ENCODE data around the gene TMEM200A.

The TMEM200A gene

GRCh38 chr6:130435181-130435580 is 69.4 kb downstream of the TMEM200A start:
- Histone ChIP-seq H3K4me3 (ENCODE audit: low read depth, low read length) (no peak overlapping the region), H3K27ac (ENCODE audit: low read depth, low read length) (no peak overlapping the region)
- no CpG with 5 or more reads among the region's 4 CpGs for WGBS (ENCODE audit: extremely low coverage, insufficient coverage, insufficient read length)

GRCh38 chr6:130437961-130438360 is 72.1 kb downstream of the TMEM200A start:
- Histone ChIP-seq H3K4me3 (ENCODE audit: low read depth, low read length) (no peak overlapping the region), H2AK5ac (ENCODE audit: low read length) (no peak overlapping the region), H3K18ac (ENCODE audit: low read length) (no peak overlapping the region), H2AFZ (ENCODE audit: insufficient read depth, low read length, poor library complexity) (no peak overlapping the region), H4K8ac (ENCODE audit: low read depth, low read length) (no peak overlapping the region), H3K23ac (ENCODE audit: low read length) (no peak overlapping the region), H3K36me3 (ENCODE audit: control insufficient read depth in 1 of 2, insufficient read depth in 2 of 2, low read length in 2 of 2) (no peaks in the 10 kb centered on the region), H2BK120ac (ENCODE audit: insufficient read depth, low read length, poor library complexity) (no peak overlapping the region), H3K4me1 (ENCODE audit: control insufficient read depth in 1 of 2, insufficient read depth in 2 of 2, low read length in 2 of 2) (no peaks in the 10 kb centered on the region), H2BK5ac (ENCODE audit: low read depth, low read length, poor library complexity) (no peak overlapping the region), H2BK12ac (ENCODE audit: low read length) (no peak overlapping the region), H3K4ac (ENCODE audit: low read depth, low read length) (no peak overlapping the region), H3K9me3 (ENCODE audit: insufficient read depth, low read depth, low read length) (no peaks in the 10 kb centered on the region), H3K27ac (ENCODE audit: low read depth, low read length) (no peak overlapping the region), H3K14ac (ENCODE audit: low read length) (no peak overlapping the region), H3K27me3 (ENCODE audit: insufficient read depth, low read length) (no peaks in the 10 kb centered on the region), H3K79me1 (ENCODE audit: low read length) (no peaks in the 10 kb centered on the region), H3K4me2 (ENCODE audit: low read length) (no peak overlapping the region), H4K91ac (ENCODE audit: low read depth, low read length) (no peak overlapping the region), H3K79me2 (ENCODE audit: control insufficient read depth, insufficient read depth, low read length, poor library complexity) (no peaks in the 10 kb centered on the region), H3K9ac (ENCODE audit: low read length) (no peak overlapping the region), H4K12ac (ENCODE audit: low read depth, low read length) (no peak overlapping the region)
- no peak for DNase-seq
- no CpG with 5 or more reads among the region's 1 CpG for WGBS (ENCODE audit: extremely low coverage, insufficient coverage, insufficient read length)

More at GRCh38 chr6:130435181-130435580, 69.4 kb downstream of the TMEM200A start:
- Histone ChIP-seq H3K9me3 (ENCODE audit: insufficient read depth, low read depth, low read length) (no peaks in the 10 kb centered on the region), H3K18ac (ENCODE audit: low read length) (no peak overlapping the region), H2AK5ac (ENCODE audit: low read length) (no peak overlapping the region), H2BK5ac (ENCODE audit: low read depth, low read length, poor library complexity) (no peak overlapping the region), H2BK120ac (ENCODE audit: insufficient read depth, low read length, poor library complexity) (no peak overlapping the region), H3K14ac (ENCODE audit: low read length) (no peak overlapping the region), H4K8ac (ENCODE audit: low read depth, low read length) (no peak overlapping the region), H3K4ac (ENCODE audit: low read depth, low read length) (no peak overlapping the region), H3K27me3 (ENCODE audit: insufficient read depth, low read length) (no peaks in the 10 kb centered on the region), H4K91ac (ENCODE audit: low read depth, low read length) (no peak overlapping the region), H3K79me2 (ENCODE audit: control insufficient read depth, insufficient read depth, low read length, poor library complexity) (no peaks in the 10 kb centered on the region), H2BK12ac (ENCODE audit: low read length) (no peak overlapping the region), H2AFZ (ENCODE audit: insufficient read depth, low read length, poor library complexity) (no peak overlapping the region), H3K79me1 (ENCODE audit: low read length) (no peaks in the 10 kb centered on the region), H3K9ac (ENCODE audit: low read length) (no peak overlapping the region), H4K12ac (ENCODE audit: low read depth, low read length) (no peak overlapping the region), H3K4me1 (ENCODE audit: control insufficient read depth in 1 of 2, insufficient read depth in 2 of 2, low read length in 2 of 2) (no peaks in the 10 kb centered on the region), H3K36me3 (ENCODE audit: control insufficient read depth in 1 of 2, insufficient read depth in 2 of 2, low read length in 2 of 2) (no peaks in the 10 kb centered on the region), H3K4me2 (ENCODE audit: low read length) (no peak overlapping the region), H3K23ac (ENCODE audit: low read length) (no peak overlapping the region)
- no peak for DNase-seq

- Histone ChIP-seq H3K4me3 (ENCODE audit: low read depth, low read length) (no peak overlapping the region), H3K9me3 (ENCODE audit: insufficient read depth, low read depth, low read length) (no peaks in the 10 kb centered on the region), H2AFZ (ENCODE audit: insufficient read depth, low read length, poor library complexity) (no peak overlapping the region), H3K4me2 (ENCODE audit: low read length) (no peak overlapping the region), H3K79me1 (ENCODE audit: low read length) (no peaks in the 10 kb centered on the region), H2BK5ac (ENCODE audit: low read depth, low read length, poor library complexity) (no peak overlapping the region), H3K27me3 (ENCODE audit: insufficient read depth, low read length) (no peaks in the 10 kb centered on the region), H4K91ac (ENCODE audit: low read depth, low read length) (no peak overlapping the region), H3K18ac (ENCODE audit: low read length) (no peak overlapping the region), H3K79me2 (ENCODE audit: control insufficient read depth, insufficient read depth, low read length, poor library complexity) (no peaks in the 10 kb centered on the region), H3K4me1 (ENCODE audit: control insufficient read depth in 1 of 2, insufficient read depth in 2 of 2, low read length in 2 of 2) (no peaks in the 10 kb centered on the region), H3K14ac (ENCODE audit: low read length) (no peak overlapping the region), H2AK5ac (ENCODE audit: low read length) (no peak overlapping the region), H4K8ac (ENCODE audit: low read depth, low read length) (no peak overlapping the region), H3K4ac (ENCODE audit: low read depth, low read length) (no peak overlapping the region), H2BK12ac (ENCODE audit: low read length) (no peak overlapping the region), H3K9ac (ENCODE audit: low read length) (no peak overlapping the region), H4K12ac (ENCODE audit: low read depth, low read length) (no peak overlapping the region), H2BK120ac (ENCODE audit: insufficient read depth, low read length, poor library complexity) (no peak overlapping the region), H3K36me3 (ENCODE audit: control insufficient read depth in 1 of 2, insufficient read depth in 2 of 2, low read length in 2 of 2) (no peaks in the 10 kb centered on the region), H3K23ac (ENCODE audit: low read length) (no peak overlapping the region), H3K27ac (ENCODE audit: low read depth, low read length) (no peak overlapping the region)
- DNase-seq = no peak
These were observed 81.6 kb downstream of the TMEM200A start for GRCh38 chr6:130447374-130447773.

GRCh38 chr6:130452336-130452735 is 86.5 kb downstream of the TMEM200A start:
- Histone ChIP-seq H3K79me1 (ENCODE audit: low read length) (no peaks in the 10 kb centered on the region), H4K91ac (ENCODE audit: low read depth, low read length) (no peak overlapping the region), H2AFZ (ENCODE audit: insufficient read depth, low read length, poor library complexity) (no peak overlapping the region), H3K23ac (ENCODE audit: low read length) (no peak overlapping the region), H3K4me1 (ENCODE audit: control insufficient read depth in 1 of 2, insufficient read depth in 2 of 2, low read length in 2 of 2) (no peaks in the 10 kb centered on the region), H3K4me2 (ENCODE audit: low read length) (no peak overlapping the region), H3K14ac (ENCODE audit: low read length) (no peak overlapping the region), H3K4me3 (ENCODE audit: low read depth, low read length) (no peak overlapping the region), H2AK5ac (ENCODE audit: low read length) (no peak overlapping the region), H3K27ac (ENCODE audit: low read depth, low read length) (no peak overlapping the region), H3K4ac (ENCODE audit: low read depth, low read length) (no peak overlapping the region), H4K8ac (ENCODE audit: low read depth, low read length) (no peak overlapping the region), H2BK120ac (ENCODE audit: insufficient read depth, low read length, poor library complexity) (no peak overlapping the region), H3K27me3 (ENCODE audit: insufficient read depth, low read length) (no peaks in the 10 kb centered on the region), H2BK5ac (ENCODE audit: low read depth, low read length, poor library complexity) (no peak overlapping the region), H3K9me3 (ENCODE audit: insufficient read depth, low read depth, low read length) (no peaks in the 10 kb centered on the region), H3K18ac (ENCODE audit: low read length) (no peak overlapping the region), H4K12ac (ENCODE audit: low read depth, low read length) (no peak overlapping the region), H3K9ac (ENCODE audit: low read length) (no peak overlapping the region), H3K36me3 (ENCODE audit: control insufficient read depth in 1 of 2, insufficient read depth in 2 of 2, low read length in 2 of 2) (no peaks in the 10 kb centered on the region), H3K79me2 (ENCODE audit: control insufficient read depth, insufficient read depth, low read length, poor library complexity) (no peaks in the 10 kb centered on the region), H2BK12ac (ENCODE audit: low read length) (no peak overlapping the region)
- no CpG with 5 or more reads among the region's 1 CpG for WGBS (ENCODE audit: extremely low coverage, insufficient coverage, insufficient read length)
- no peak for DNase-seq
